ENCODE data around the gene MOB3A. TPM values are rescaled to one million over a fixed set of nuclear protein-coding genes. Genes with fewer than 3 reads are reported as not detected.
A peak's percentile ranks its signal among the peaks of the same experiment; 100 is the strongest.

Gene MOB3A
- total and polyA plus RNA-seq, 2 of the 13 experiments (the other 11 are each of a cell fraction or from before 2014, with no cell fraction given) = 3.5 to 17.8 TPM

DNA sequence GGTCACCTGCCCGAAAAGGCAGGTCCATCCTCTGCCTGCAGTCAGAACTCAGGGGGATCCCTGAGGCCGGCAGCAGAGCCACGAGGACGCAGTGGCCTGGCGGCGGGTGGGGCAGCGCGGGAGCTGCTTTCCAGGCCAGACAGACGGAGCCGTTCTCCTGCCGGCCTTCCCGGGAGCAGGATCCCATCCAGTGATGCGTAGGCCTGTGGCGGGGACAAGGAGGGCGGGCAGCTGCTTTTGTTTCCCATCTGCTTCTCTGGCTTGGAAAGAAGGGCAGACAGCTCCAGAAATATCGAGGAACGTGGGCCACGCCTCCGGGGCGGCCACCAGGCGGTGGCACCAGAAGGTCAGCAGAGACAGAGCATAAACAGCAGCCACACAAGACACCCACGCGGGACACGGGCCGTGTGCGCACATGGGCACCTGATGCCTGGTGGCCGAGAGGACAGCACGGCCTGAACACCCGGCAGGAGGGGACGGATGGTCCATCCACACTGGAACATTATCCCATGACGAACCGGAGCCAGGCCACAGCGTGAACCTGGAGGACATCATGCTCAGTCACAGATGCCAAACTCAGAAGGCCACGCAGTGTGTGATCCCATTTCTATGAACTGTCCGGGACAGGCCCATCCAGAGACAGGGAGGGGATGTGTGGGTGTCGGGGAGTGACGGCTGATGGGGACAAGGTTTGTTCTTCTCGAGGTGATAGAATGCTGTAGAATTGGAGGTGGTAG lies 31.2 kb downstream of the MOB3A start (continued):
- TF ChIP-seq FOXO1 (CRISPR knock-in tag; IDR thresholded peaks at IDR 0.05) (no peak), ZNF432 (CRISPR knock-in tag; IDR thresholded peaks at IDR 0.05; ENCODE audit: borderline replicate concordance) (no peak), ESRRA (CRISPR knock-in tag; IDR thresholded peaks at IDR 0.05; ENCODE audit: low read depth) (no peak), SPEN (CRISPR knock-in tag; IDR thresholded peaks at IDR 0.05; ENCODE audit: low read depth) (0 out of 2 replicates have a peak, but pooled peaks have one; percentile 31), ZSCAN31 (CRISPR knock-in tag; IDR thresholded peaks at IDR 0.05; ENCODE audit: low read depth) (0 out of 2 replicates have a peak, but pooled peaks have one; percentile 50), KDM4B (CRISPR knock-in tag; IDR thresholded peaks at IDR 0.05) (no peak), SSRP1 (CRISPR knock-in tag; IDR thresholded peaks at IDR 0.05) (no peak), NCOR1 (IDR thresholded peaks at IDR 0.05; ENCODE audit: borderline replicate concordance, low read length) (no peak), ZFP62 (CRISPR knock-in tag; IDR thresholded peaks at IDR 0.05) (no peak), KDM3A (CRISPR knock-in tag; IDR thresholded peaks at IDR 0.05; ENCODE audit: low read depth) (no peak), GZF1 (CRISPR knock-in tag; IDR thresholded peaks at IDR 0.05) (no peak), ETV6 (CRISPR knock-in tag; conservative IDR thresholded peaks at IDR 0.05) (0 out of 2 replicates have a peak, but pooled peaks have one; percentile 45), ZBTB8A (CRISPR knock-in tag; IDR thresholded peaks at IDR 0.05; ENCODE audit: borderline replicate concordance, low read depth) (no peak), ZBTB38 (CRISPR knock-in tag; IDR thresholded peaks at IDR 0.05) (no peak; the same call in 1 of the 2 replicates), MATR3 (CRISPR knock-in tag; IDR thresholded peaks at IDR 0.05) (no peak), SKI (IDR thresholded peaks at IDR 0.05; ENCODE audit: partially characterized antibody) (no peak), NFE2L1 (CRISPR knock-in tag; IDR thresholded peaks at IDR 0.05; ENCODE audit: borderline replicate concordance) (0 out of 2 replicates have a peak, but pooled peaks have one; percentile 8), MTF1 (CRISPR knock-in tag; IDR thresholded peaks at IDR 0.05) (no peak), KLF6 (CRISPR knock-in tag; IDR thresholded peaks at IDR 0.05) (no peak), TBL1XR1 (IDR thresholded peaks at IDR 0.05; ENCODE audit: borderline replicate concordance, low read length, partially characterized antibody) (no peak), ZNF83 (CRISPR knock-in tag; IDR thresholded peaks at IDR 0.05; ENCODE audit: borderline replicate concordance) (no peak), ZNF839 (CRISPR knock-in tag; IDR thresholded peaks at IDR 0.05; ENCODE audit: borderline replicate concordance) (no peak), ATRX (CRISPR knock-in tag; IDR thresholded peaks at IDR 0.05; ENCODE audit: borderline replicate concordance) (no peak)
- TF ChIP-seq, protein P1, sequence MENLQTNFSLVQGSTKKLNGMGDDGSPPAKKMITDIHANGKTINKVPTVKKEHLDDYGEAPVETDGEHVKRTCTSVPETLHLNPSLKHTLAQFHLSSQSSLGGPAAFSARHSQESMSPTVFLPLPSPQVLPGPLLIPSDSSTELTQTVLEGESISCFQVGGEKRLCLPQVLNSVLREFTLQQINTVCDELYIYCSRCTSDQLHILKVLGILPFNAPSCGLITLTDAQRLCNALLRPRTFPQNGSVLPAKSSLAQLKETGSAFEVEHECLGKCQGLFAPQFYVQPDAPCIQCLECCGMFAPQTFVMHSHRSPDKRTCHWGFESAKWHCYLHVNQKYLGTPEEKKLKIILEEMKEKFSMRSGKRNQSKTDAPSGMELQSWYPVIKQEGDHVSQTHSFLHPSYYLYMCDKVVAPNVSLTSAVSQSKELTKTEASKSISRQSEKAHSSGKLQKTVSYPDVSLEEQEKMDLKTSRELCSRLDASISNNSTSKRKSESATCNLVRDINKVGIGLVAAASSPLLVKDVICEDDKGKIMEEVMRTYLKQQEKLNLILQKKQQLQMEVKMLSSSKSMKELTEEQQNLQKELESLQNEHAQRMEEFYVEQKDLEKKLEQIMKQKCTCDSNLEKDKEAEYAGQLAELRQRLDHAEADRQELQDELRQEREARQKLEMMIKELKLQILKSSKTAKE (CRISPR knock-in tag; IDR thresholded peaks at IDR 0.05; ENCODE audit: borderline replicate concordance) = no peak
- TF ChIP-seq, protein P2, sequence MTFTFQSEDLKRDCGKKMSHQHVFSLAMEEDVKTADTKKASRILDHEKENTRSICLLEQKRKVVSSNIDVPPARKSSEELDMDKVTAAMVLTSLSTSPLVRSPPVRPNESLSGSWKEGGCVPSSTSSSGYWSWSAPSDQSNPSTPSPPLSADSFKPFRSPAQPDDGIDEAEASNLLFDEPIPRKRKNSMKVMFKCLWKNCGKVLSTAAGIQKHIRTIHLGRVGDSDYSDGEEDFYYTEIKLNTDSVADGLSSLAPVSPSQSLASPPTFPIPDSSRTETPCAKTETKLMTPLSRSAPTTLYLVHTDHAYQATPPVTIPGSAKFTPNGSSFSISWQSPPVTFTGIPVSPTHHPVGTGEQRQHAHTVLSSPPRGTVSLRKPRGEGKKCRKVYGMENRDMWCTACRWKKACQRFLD (CRISPR knock-in tag; IDR thresholded peaks at IDR 0.05; ENCODE audit: borderline replicate concordance) = 0 out of 2 replicates have a peak, but pooled peaks have one; percentile 43
- TF ChIP-seq, protein P3, sequence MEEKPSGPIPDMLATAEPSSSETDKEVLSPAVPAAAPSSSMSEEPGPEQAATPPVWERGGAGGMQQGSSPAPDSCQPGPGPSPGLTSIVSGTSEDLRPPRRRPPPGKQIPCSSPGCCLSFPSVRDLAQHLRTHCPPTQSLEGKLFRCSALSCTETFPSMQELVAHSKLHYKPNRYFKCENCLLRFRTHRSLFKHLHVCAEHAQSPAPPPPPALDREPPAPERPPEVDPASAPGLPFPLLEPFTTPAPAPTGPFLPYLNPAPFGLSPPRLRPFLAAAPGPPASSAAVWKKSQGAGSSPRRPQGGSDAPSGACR (CRISPR knock-in tag; IDR thresholded peaks at IDR 0.05) = no peak
- TF ChIP-seq, protein P4, sequence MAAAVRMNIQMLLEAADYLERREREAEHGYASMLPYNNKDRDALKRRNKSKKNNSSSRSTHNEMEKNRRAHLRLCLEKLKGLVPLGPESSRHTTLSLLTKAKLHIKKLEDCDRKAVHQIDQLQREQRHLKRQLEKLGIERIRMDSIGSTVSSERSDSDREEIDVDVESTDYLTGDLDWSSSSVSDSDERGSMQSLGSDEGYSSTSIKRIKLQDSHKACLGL (CRISPR knock-in tag; IDR thresholded peaks at IDR 0.05) = 0 out of 2 replicates have a peak, but pooled peaks have one; percentile 57

Data from HepG2 (cell line).